Measurements from ENCODE around the gene CECR2.

GRCh38 chr22:17540481-17540880 is 171.2 kb downstream of the CECR2 start:
- peak; percentile 50 for TF ChIP-seq CTCF (conservative IDR thresholded peaks at IDR 0.05; ENCODE audit: low read depth, low read length)
- TF ChIP-seq EZH2 (IDR thresholded peaks at IDR 0.05; ENCODE audit: borderline replicate concordance, low read depth, low read length, poor library complexity, severe bottlenecking), result no peak

All from A673 (cell line).